Suprapubic skin (tissue), 4 donors: ENCODE results near the gene RAB40B. TPM values are rescaled to one million over a fixed set of nuclear protein-coding genes. Genes with fewer than 3 reads are reported as not detected.

ENCODE experiments used
- DNase-seq, 2 donors: peaks; one replicate each; pipeline ENCODE4 v3.0.0-alpha.2; 2019; ENCODE audit warnings: low spot score in 2 of 2
- H3K27ac ChIP-seq: fragments of 200-600 bp; sonication (generic); one replicate; pipeline ENCODE4 v1.5.1; 2019
- H3K27me3 ChIP-seq: fragments of 200-600 bp; sonication (generic); one replicate; pipeline ENCODE4 v1.5.1; 2019
- H3K36me3 ChIP-seq: fragments of 200-600 bp; sonication (generic); one replicate; pipeline ENCODE4 v1.5.1; 2019
- H3K4me1 ChIP-seq: fragments of 200-600 bp; sonication (generic); one replicate; pipeline ENCODE4 v1.5.1; 2019
- H3K4me3 ChIP-seq: fragments of 200-600 bp; sonication (generic); one replicate; pipeline ENCODE4 v1.5.1; 2019; ENCODE audit warnings: mild to moderate bottlenecking
- H3K9me3 ChIP-seq: fragments of 200-600 bp; sonication (generic); one replicate; pipeline ENCODE4 v1.5.1; 2019
- CTCF ChIP-seq, 2 donors: fragments of 200-600 bp in 1 of 2; fragments of 450-650 bp in 1 of 2; sonication (generic) in 1 of 2; IDR thresholded peaks; one replicate each; pipeline ENCODE4 v1.5.1; 2016 to 2019; ENCODE audit warnings: antibody characterized with exemption in 2 of 2, mild to moderate bottlenecking in 1 of 2, moderate library complexity in 1 of 2
- EP300 ChIP-seq: sonication (generic); formaldehyde crosslinking; IDR thresholded peaks from one replicate; pipeline ENCODE4 v1.6.1; 2017; ENCODE audit warnings: antibody characterized with exemption
- POLR2A ChIP-seq, 2 donors: fragments of 450-650 bp; IDR thresholded peaks; one replicate each; pipeline ENCODE4 v1.6.1; 2017; ENCODE audit warnings: antibody characterized with exemption in 2 of 2, mild to moderate bottlenecking in 2 of 2, moderate library complexity in 2 of 2
- POLR2AphosphoS5 ChIP-seq, 3 donors: sonication (generic); formaldehyde crosslinking; IDR thresholded peaks; one replicate each; pipeline ENCODE4 v1.6.1; 2017; ENCODE audit warnings: antibody characterized with exemption in 3 of 3
- WGBS: methylation state at CpG from one replicate; pipeline ENCODE4 v1.1.5; 2018; 5-methylcytosine and 5-hydroxymethylcytosine counted together
- total RNA-seq, 4 donors: library from RNA; depleted of rRNA; stranded (reverse); fragments of >200 nt; gene quantifications; one replicate each; pipeline ENCODE4 v1.1.0, GENCODE V29; 2016

RAB40B gene
- total RNA-seq, 4 donors from 2014 or later, result 15.9 to 24.3 (median 21.6) TPM

- WGBS, result 77% methylated on average over 10 of the region's 16 CpGs
- Histone ChIP-seq H3K27ac (no peak overlapping the region), H3K9me3 (no peaks in the 10 kb centered on the region), H3K36me3 (peaks cover 17% of the 10 kb centered on the region), H3K4me3 (no peak overlapping the region), H3K4me1 (peaks cover 8% of the 10 kb centered on the region), H3K27me3 (no peaks in the 10 kb centered on the region)
- TF ChIP-seq CTCF (IDR thresholded peaks at IDR 0.05), result no peak
- TF ChIP-seq POLR2AphosphoS5 (IDR thresholded peaks at IDR 0.05), result no peak
- no peak for TF ChIP-seq EP300
- no peak for TF ChIP-seq POLR2A (IDR thresholded peaks at IDR 0.05)
- no peak for DNase-seq
These were observed 30.4 kb downstream of the RAB40B start for GRCh38 chr17:82668024-82668630.

- no peaks in the 10 kb centered on the region for H3K27me3 ChIP-seq
- no peak for DNase-seq
- H3K27ac ChIP-seq, result no peak overlapping the region
- H3K36me3 ChIP-seq, result peaks cover 21% of the 10 kb centered on the region
- H3K4me3 ChIP-seq, result no peak overlapping the region
- 97% methylated on average over 10 of the region's 15 CpGs for WGBS
- TF ChIP-seq EP300, result no peak
- no peak for TF ChIP-seq CTCF (IDR thresholded peaks at IDR 0.05)
- TF ChIP-seq POLR2AphosphoS5 (IDR thresholded peaks at IDR 0.05), result no peak
- TF ChIP-seq POLR2A (IDR thresholded peaks at IDR 0.05), result no peak
- H3K9me3 ChIP-seq, result no peaks in the 10 kb centered on the region
- peaks cover 8% of the 10 kb centered on the region for H3K4me1 ChIP-seq
These were observed 30.9 kb downstream of the RAB40B start for GRCh38 chr17:82667668-82668000.

- peaks cover 8% of the 10 kb centered on the region for H3K4me1 ChIP-seq
- no peak for DNase-seq
- H3K27ac ChIP-seq, result no peak overlapping the region
- 92% methylated on average over 19 of the region's 28 CpGs for WGBS
- H3K36me3 ChIP-seq, result peaks cover 24% of the 10 kb centered on the region
- H3K4me3 ChIP-seq, result no peak overlapping the region
- H3K9me3 ChIP-seq, result no peaks in the 10 kb centered on the region
- no peak for TF ChIP-seq POLR2AphosphoS5 (IDR thresholded peaks at IDR 0.05)
- TF ChIP-seq EP300, result no peak
- no peak for TF ChIP-seq CTCF (IDR thresholded peaks at IDR 0.05)
- no peak for TF ChIP-seq POLR2A (IDR thresholded peaks at IDR 0.05)
- no peaks in the 10 kb centered on the region for H3K27me3 ChIP-seq
These were observed 31.4 kb downstream of the RAB40B start for GRCh38 chr17:82666931-82667667.

GRCh38 chr17:82665891-82666290, 32.6 kb downstream of the RAB40B start:
- Histone ChIP-seq H3K36me3 (peaks cover 28% of the 10 kb centered on the region), H3K9me3 (no peaks in the 10 kb centered on the region), H3K27ac (no peak overlapping the region), H3K27me3 (no peaks in the 10 kb centered on the region), H3K4me3 (no peak overlapping the region), H3K4me1 (peaks cover 8% of the 10 kb centered on the region)
- DNase-seq, result no peak
- WGBS, result 93% methylated on average over 6 of the region's 6 CpGs
- no peak for TF ChIP-seq POLR2AphosphoS5 (IDR thresholded peaks at IDR 0.05)
- no peak for TF ChIP-seq CTCF (IDR thresholded peaks at IDR 0.05)
- no peak for TF ChIP-seq EP300
- no peak for TF ChIP-seq POLR2A (IDR thresholded peaks at IDR 0.05)

- Histone ChIP-seq H3K36me3 (peaks cover 35% of the 10 kb centered on the region), H3K27me3 (no peaks in the 10 kb centered on the region), H3K4me3 (no peak overlapping the region), H3K27ac (no peak overlapping the region), H3K9me3 (no peaks in the 10 kb centered on the region), H3K4me1 (peaks cover 8% of the 10 kb centered on the region)
- 89% methylated on average over 11 of the region's 11 CpGs for WGBS
- no peak for DNase-seq
- no peak for TF ChIP-seq EP300
These were observed 33.3 kb downstream of the RAB40B start for GRCh38 chr17:82665217-82665616.
